Liver (tissue), 3 donors: ENCODE results near the gene RTEL1.

Source experiments
- GABPA ChIP-seq, 2 donors: IDR thresholded peaks in 1 of 2; conservative IDR thresholded peaks in 1 of 2; 2 replicates each; pipeline ENCODE4 v1.6.1; 2016; ENCODE audit warnings: antibody characterized with exemption in 2 of 2, mild to moderate bottlenecking in 1 of 2, moderate library complexity in 1 of 2
- HNF4G ChIP-seq: IDR thresholded peaks from 2 replicates; pipeline ENCODE4 v1.6.1; 2016; ENCODE audit warnings: antibody characterized with exemption
- RAD21 ChIP-seq, 2 donors: IDR thresholded peaks; 2 replicates each; pipeline ENCODE4 v1.6.1; 2016; ENCODE audit warnings: antibody characterized with exemption in 2 of 2, mild to moderate bottlenecking in 2 of 2
- RXRA ChIP-seq, 2 donors: IDR thresholded peaks; 2 replicates each; pipeline ENCODE4 v1.6.1; 2017 to 2018; ENCODE audit warnings: antibody characterized with exemption in 2 of 2, mild to moderate bottlenecking in 1 of 2
- TAF1 ChIP-seq: conservative IDR thresholded peaks from 2 replicates; pipeline ENCODE4 v1.6.1; 2016; ENCODE audit warnings: antibody characterized with exemption, mild to moderate bottlenecking
- YY1 ChIP-seq: IDR thresholded peaks from 2 replicates; pipeline ENCODE4 v1.6.1; 2016; ENCODE audit warnings: antibody characterized with exemption, mild to moderate bottlenecking
- TF ChIP-seq, protein P1 (sequence below): fragments of 150-350 bp; IDR thresholded peaks from 2 replicates; pipeline ENCODE4 v1.5.1; 2017; ENCODE audit warnings: improper control_type of control experiment, low read depth, low read length; ENCODE audit not compliant: missing input control
- TF ChIP-seq, protein P2 (sequence below): IDR thresholded peaks from 2 replicates; pipeline ENCODE4 v1.6.1; 2016; ENCODE audit warnings: antibody characterized with exemption
- TF ChIP-seq, protein P3 (sequence below): IDR thresholded peaks from 2 replicates; pipeline ENCODE4 v1.6.1; 2016; ENCODE audit warnings: antibody characterized with exemption
- donor health status: healthy.
- donor health status: healthy.

DNA sequence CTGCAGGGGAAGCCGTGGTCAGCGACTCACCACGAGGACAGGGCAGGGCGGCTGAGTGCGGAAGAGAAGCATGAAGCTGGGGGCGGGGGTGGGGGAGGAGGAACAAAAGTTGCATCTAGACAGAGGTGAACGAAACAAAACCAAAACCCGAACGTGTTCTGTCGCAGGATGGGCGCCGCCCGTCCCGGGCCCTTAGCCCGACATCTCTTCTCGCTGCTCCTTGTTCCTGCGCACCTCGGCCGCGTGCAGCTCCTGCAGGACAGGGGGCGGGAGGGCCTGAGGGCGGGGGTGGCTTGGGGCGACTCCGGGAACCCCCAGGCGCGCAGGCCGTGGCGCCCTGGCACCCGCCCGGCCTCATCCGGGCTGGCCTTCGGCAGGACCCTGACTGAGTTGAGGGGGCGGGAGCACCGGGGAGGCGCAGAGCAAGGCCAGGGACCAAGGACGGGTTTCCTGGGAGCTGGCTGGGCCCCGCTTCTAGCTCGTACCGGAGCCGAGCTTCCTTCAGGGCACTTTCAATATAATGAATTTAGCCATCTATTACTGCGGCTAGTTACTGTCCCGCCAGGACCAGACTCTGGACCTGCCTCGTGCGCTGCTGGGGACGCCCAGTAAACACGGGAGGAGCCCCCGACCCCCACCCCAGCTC is 16.8 kb upstream of the RTEL1 start:
- TF ChIP-seq TAF1 (no peak), HNF4G (no peak), GABPA (IDR thresholded peaks at IDR 0.05 in 1 of 2, conservative IDR thresholded peaks at IDR 0.05 in 1 of 2) (no peak), RAD21 (IDR thresholded peaks at IDR 0.05) (no peak), RXRA (IDR thresholded peaks at IDR 0.05) (no peak), YY1 (no peak)
- TF ChIP-seq, protein P1, sequence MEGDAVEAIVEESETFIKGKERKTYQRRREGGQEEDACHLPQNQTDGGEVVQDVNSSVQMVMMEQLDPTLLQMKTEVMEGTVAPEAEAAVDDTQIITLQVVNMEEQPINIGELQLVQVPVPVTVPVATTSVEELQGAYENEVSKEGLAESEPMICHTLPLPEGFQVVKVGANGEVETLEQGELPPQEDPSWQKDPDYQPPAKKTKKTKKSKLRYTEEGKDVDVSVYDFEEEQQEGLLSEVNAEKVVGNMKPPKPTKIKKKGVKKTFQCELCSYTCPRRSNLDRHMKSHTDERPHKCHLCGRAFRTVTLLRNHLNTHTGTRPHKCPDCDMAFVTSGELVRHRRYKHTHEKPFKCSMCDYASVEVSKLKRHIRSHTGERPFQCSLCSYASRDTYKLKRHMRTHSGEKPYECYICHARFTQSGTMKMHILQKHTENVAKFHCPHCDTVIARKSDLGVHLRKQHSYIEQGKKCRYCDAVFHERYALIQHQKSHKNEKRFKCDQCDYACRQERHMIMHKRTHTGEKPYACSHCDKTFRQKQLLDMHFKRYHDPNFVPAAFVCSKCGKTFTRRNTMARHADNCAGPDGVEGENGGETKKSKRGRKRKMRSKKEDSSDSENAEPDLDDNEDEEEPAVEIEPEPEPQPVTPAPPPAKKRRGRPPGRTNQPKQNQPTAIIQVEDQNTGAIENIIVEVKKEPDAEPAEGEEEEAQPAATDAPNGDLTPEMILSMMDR: no peak
- TF ChIP-seq, protein P2, sequence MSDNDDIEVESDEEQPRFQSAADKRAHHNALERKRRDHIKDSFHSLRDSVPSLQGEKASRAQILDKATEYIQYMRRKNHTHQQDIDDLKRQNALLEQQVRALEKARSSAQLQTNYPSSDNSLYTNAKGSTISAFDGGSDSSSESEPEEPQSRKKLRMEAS: no peak
- TF ChIP-seq, protein P3, sequence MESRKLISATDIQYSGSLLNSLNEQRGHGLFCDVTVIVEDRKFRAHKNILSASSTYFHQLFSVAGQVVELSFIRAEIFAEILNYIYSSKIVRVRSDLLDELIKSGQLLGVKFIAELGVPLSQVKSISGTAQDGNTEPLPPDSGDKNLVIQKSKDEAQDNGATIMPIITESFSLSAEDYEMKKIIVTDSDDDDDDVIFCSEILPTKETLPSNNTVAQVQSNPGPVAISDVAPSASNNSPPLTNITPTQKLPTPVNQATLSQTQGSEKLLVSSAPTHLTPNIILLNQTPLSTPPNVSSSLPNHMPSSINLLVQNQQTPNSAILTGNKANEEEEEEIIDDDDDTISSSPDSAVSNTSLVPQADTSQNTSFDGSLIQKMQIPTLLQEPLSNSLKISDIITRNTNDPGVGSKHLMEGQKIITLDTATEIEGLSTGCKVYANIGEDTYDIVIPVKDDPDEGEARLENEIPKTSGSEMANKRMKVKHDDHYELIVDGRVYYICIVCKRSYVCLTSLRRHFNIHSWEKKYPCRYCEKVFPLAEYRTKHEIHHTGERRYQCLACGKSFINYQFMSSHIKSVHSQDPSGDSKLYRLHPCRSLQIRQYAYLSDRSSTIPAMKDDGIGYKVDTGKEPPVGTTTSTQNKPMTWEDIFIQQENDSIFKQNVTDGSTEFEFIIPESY: no peak
